ENCODE data around the gene SEC14L5.

GRCh38 chr16:4976079-4976478 is 17.9 kb downstream of the SEC14L5 start:
- no peak for TF ChIP-seq CTCF (IDR thresholded peaks at IDR 0.05)
- TF ChIP-seq POLR2AphosphoS5 (IDR thresholded peaks at IDR 0.05): no peak
- no peak for TF ChIP-seq POLR2A (IDR thresholded peaks at IDR 0.05)

Data from prostate gland (tissue), 2 donors.